ACC112 (cell line): ENCODE measurements around the gene ZNF827.

Source experiments
- H2AFZ ChIP-seq: fragments of 200-600 bp; sonication (generic); one replicate; pipeline ENCODE4 v1.6.0; 2017; ENCODE audit warnings: antibody characterized with exemption, low read length; ENCODE audit not compliant: unreplicated experiment
- H3K27ac ChIP-seq: fragments of 200-600 bp; sonication (generic); 2 replicates; pipeline ENCODE4 v1.5.1; 2014; ENCODE audit warnings: low read depth, mild to moderate bottlenecking, antibody characterized with exemption, low read length, moderate library complexity
- H3K27me3 ChIP-seq: fragments of 200-600 bp; sonication (generic); 2 replicates; pipeline ENCODE4 v1.6.1; 2014; ENCODE audit warnings: mild to moderate bottlenecking, antibody characterized with exemption, low read length, moderate library complexity, mixed read lengths; ENCODE audit not compliant: insufficient read depth
- H3K36me3 ChIP-seq: fragments of 200-600 bp; sonication (generic); 2 replicates; pipeline ENCODE4 v1.6.1; 2016; ENCODE audit warnings: mild to moderate bottlenecking, antibody characterized with exemption, low read length, moderate library complexity, mixed read lengths; ENCODE audit not compliant: insufficient read depth
- H3K4me1 ChIP-seq: fragments of 200-600 bp; sonication (generic); one replicate; pipeline ENCODE4 v1.6.1; 2016; ENCODE audit warnings: low read length, mixed read lengths; ENCODE audit not compliant: insufficient read depth, unreplicated experiment, control insufficient read depth
- H3K4me3 ChIP-seq: fragments of 200-600 bp; sonication (generic); 2 replicates; pipeline ENCODE4 v1.5.1; 2014; ENCODE audit warnings: mild to moderate bottlenecking, low read depth, low read length
- H3K79me2 ChIP-seq: fragments of 200-600 bp; sonication (generic); one replicate; pipeline ENCODE4 v1.6.0; 2016; ENCODE audit warnings: low read length; ENCODE audit not compliant: control insufficient read depth, unreplicated experiment, insufficient read depth

ZNF827 gene

DNA sequence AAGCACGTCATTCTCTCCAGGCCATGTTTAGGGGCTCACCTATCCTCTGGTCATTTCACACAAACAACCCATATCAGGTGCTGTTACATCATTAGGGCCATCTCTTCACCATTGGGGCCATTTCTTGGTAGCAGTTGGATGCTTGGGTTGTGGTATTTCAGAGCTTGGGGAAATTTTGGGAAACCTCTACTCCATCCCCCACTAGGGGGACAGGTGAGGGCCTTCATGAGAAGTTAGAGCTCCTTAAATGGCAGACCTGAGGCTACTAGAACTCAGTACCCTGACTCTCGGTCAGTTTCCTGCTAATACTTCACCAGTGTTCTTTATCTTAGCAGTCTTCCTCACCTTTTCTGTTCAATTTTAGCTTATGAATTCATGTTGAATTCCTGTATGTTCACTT lies 50.2 kb downstream of the ZNF827 start:
- H3K4me1 ChIP-seq, result peaks cover 10% of the 10 kb centered on the region
- no peaks in the 10 kb centered on the region for H3K27me3 ChIP-seq
- H3K79me2 ChIP-seq, result no peaks in the 10 kb centered on the region
- no peak overlapping the region for H3K27ac ChIP-seq
- H2AFZ ChIP-seq, result no peak overlapping the region
- no peaks in the 10 kb centered on the region for H3K36me3 ChIP-seq
- no peak overlapping the region for H3K4me3 ChIP-seq

DNA sequence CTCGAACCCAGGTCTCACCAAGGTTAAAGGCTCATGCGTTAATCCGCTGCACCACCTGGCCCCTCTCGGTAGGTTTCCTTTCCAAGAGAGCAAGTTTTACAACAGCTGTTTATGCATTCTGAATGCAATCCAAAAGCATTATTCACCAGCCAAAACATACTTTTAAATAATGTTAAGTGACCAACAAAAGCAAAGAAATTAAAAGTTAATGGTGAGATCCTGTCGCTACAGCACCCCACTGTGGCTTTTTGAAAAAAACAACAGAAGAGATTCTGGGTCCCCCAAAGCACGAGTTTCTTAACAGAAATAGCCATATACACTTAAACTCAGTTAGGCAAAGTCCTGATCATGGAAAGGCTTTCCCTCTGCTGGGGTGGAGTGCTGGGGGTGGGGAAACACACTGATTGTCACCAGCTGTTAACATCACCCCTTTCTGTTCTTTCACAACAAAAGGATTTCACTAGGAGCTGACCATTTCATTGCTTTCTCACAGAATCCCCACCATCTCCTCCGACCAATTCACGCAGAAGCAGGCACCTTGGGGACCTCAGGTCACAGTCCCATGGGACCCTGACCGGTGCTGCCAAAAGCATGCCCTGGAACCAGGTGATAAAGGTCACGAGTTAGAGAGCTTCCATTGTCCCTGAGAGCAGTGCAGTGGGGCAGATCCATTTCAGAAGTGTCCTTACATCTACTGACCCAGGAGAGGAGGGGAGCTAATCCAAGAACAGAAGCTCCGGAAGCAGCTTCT lies 51.2 kb downstream of the ZNF827 start:
- H3K27me3 ChIP-seq, result no peaks in the 10 kb centered on the region
- no peak overlapping the region for H2AFZ ChIP-seq
- no peak overlapping the region for H3K27ac ChIP-seq
- H3K36me3 ChIP-seq, result no peaks in the 10 kb centered on the region
- H3K4me3 ChIP-seq, result no peak overlapping the region
- peaks cover 10% of the 10 kb centered on the region for H3K4me1 ChIP-seq
- H3K79me2 ChIP-seq, result no peaks in the 10 kb centered on the region

DNA sequence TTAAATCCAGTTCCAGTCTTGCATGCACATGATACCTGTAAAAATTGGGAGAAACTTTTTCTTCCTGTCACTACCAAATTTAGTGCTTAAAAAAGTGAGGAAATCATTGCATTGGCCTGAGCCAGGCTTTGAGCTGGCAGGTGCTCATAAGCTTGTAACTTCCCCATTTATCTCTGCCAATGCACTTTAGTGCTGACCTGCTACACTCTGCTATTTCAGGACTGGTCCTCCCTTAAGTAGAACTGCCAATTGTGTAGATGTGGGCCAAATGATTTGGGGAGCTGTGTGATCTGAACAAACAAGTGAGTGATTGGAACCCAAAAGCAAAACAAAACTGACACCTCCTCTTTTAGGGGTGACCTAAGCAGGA lies 51.8 kb downstream of the ZNF827 start:
- H3K27ac ChIP-seq, result no peak overlapping the region
- no peaks in the 10 kb centered on the region for H3K79me2 ChIP-seq
- no peaks in the 10 kb centered on the region for H3K36me3 ChIP-seq
- H3K4me3 ChIP-seq, result no peak overlapping the region
- no peak overlapping the region for H2AFZ ChIP-seq
- H3K27me3 ChIP-seq, result no peaks in the 10 kb centered on the region
- peaks cover 10% of the 10 kb centered on the region for H3K4me1 ChIP-seq

DNA sequence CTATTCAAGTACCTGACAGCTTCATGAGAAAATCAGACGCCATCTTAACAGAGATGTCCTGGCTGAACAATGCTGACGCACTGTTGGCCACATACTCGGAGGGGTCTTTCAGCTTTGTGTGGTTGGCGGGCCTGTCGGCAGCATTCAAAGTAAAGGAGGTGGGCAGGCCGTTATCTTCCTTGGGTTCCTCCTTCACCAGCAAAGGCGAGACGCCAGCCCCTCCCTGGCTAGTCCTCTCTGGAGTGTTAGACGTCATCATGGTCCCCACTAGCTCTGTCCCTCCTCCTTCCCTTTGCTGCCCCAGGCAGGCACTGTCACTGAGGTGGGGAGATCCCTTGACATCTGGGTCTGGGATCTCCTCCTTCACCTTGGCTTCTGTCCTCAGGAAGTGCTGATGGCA lies 53.0 kb downstream of the ZNF827 start:
- Histone ChIP-seq H2AFZ (no peak overlapping the region), H3K4me3 (no peak overlapping the region), H3K27ac (no peak overlapping the region), H3K4me1 (peaks cover 10% of the 10 kb centered on the region), H3K27me3 (no peaks in the 10 kb centered on the region), H3K36me3 (no peaks in the 10 kb centered on the region), H3K79me2 (no peaks in the 10 kb centered on the region)

DNA sequence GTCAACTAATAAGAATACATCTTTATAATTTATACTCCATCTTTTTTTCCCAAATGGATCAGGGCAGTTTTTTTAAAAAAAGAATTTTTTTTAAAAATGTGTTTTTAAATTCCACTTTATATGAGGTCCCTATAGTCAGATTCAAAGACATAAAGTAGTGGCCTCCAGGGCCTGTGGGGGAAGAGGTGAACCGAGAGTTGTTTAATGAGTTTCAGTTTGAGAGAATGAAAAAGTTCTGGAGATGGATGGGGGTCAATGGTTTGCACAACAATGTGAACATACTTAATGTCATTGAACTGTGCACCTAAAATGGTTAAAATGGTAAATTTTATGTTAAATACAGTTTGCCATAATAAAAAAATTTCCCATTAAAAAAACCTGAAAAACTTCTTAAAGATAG lies 53.8 kb downstream of the ZNF827 start:
- Histone ChIP-seq H3K36me3 (no peaks in the 10 kb centered on the region), H3K79me2 (no peaks in the 10 kb centered on the region), H3K27ac (no peak overlapping the region), H2AFZ (no peak overlapping the region), H3K4me1 (peaks cover 10% of the 10 kb centered on the region), H3K27me3 (no peaks in the 10 kb centered on the region), H3K4me3 (no peak overlapping the region)

DNA sequence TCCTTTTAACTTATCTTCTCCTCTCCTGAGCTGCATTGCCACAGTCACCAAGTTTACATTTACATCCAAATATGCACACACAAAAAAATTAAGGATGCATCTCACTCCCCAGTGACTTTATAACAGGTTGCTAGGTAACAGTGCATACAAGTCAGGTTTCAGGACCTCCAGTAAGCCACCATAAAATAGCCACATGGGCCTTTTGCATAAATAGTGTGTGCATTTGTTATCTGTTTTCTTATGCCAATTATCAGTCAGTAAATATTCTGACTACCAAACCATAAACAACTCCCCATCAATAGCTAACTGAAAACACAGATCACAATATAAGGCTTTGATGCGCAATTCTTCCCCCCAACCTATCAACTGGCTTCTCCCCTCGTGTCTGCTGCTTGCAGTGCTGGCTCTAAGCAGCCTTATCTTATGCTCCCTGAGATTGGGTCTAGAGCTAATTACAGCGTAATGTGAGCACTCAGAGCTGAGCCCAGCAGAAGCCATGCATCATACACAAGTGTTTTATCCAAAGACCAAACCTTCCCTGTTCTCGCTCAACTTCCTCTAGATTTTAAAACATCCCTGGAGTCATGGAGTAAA lies 55.4 kb downstream of the ZNF827 start:
- no peaks in the 10 kb centered on the region for H3K36me3 ChIP-seq
- no peaks in the 10 kb centered on the region for H3K27me3 ChIP-seq
- H2AFZ ChIP-seq, result no peak overlapping the region
- no peak overlapping the region for H3K27ac ChIP-seq
- peaks cover 21% of the 10 kb centered on the region for H3K4me1 ChIP-seq
- H3K79me2 ChIP-seq, result no peaks in the 10 kb centered on the region
- H3K4me3 ChIP-seq, result no peak overlapping the region

DNA sequence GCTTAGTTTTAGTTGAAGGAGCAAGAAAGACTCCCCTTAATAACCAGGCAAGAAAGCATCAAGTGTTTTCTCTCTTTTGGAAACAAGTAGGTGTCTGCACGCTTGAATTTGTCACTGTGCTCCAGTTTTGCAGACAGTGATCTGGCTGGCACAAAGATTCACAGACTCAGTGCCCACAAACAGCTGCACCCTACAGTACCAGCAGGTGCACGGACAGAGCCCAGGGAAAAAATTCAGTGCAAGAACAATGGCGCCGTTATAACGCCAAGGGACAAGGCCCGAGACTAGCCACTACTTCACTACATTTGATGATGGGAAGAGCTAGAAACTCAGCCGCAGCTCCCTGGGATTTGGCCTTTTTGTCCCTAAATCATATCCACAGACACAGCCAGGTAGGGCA lies 56.0 kb downstream of the ZNF827 start:
- no peak overlapping the region for H2AFZ ChIP-seq
- no peaks in the 10 kb centered on the region for H3K27me3 ChIP-seq
- no peak overlapping the region for H3K27ac ChIP-seq
- H3K4me1 ChIP-seq, result peaks cover 19% of the 10 kb centered on the region
- no peaks in the 10 kb centered on the region for H3K79me2 ChIP-seq
- no peak overlapping the region for H3K4me3 ChIP-seq
- H3K36me3 ChIP-seq, result no peaks in the 10 kb centered on the region

DNA sequence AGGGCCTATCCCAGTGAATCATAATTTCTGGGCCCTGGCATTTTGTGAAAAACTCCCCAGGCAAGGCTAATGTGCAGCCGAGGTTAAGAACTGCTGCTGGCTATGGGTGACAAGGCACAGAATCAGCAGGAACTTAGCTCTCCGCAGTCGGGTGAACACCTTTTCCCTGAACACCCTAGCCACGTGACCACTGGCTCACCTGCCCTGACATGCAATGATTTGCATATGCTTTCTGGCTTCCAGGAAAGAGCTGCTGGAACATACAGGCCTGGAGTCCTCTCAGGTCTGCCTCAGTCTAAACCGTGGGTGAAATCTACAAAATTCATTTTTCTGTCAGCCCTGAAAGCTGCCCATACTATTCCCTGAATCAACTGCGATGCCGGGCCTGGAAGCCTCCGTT lies 56.6 kb downstream of the ZNF827 start:
- no peaks in the 10 kb centered on the region for H3K27me3 ChIP-seq
- no peaks in the 10 kb centered on the region for H3K36me3 ChIP-seq
- H3K4me3 ChIP-seq, result no peak overlapping the region
- no peaks in the 10 kb centered on the region for H3K79me2 ChIP-seq
- no peak overlapping the region for H3K27ac ChIP-seq
- H2AFZ ChIP-seq, result no peak overlapping the region
- peaks cover 13% of the 10 kb centered on the region for H3K4me1 ChIP-seq

DNA sequence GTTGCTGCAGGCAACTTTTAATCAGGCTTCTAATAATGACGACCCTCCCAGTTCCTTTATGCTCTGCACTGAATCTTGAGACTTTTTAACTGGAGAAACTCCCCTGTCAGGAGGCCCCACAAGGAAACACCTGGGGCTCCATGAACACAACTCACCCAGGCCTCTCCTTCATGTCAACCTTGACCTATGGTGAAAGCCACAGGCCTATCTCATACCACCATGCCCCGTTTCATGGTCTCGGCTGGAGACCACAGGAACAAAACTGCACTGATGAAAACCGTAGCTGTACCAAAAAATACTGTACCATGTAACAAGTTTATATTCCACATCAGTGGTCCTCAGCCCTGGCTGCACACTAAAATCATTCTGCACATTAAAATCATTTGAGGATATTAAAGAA lies 57.0 kb downstream of the ZNF827 start:
- Histone ChIP-seq H2AFZ (no peak overlapping the region), H3K4me3 (no peak overlapping the region), H3K36me3 (no peaks in the 10 kb centered on the region), H3K79me2 (no peaks in the 10 kb centered on the region), H3K27me3 (no peaks in the 10 kb centered on the region), H3K27ac (no peak overlapping the region), H3K4me1 (peaks cover 11% of the 10 kb centered on the region)

DNA sequence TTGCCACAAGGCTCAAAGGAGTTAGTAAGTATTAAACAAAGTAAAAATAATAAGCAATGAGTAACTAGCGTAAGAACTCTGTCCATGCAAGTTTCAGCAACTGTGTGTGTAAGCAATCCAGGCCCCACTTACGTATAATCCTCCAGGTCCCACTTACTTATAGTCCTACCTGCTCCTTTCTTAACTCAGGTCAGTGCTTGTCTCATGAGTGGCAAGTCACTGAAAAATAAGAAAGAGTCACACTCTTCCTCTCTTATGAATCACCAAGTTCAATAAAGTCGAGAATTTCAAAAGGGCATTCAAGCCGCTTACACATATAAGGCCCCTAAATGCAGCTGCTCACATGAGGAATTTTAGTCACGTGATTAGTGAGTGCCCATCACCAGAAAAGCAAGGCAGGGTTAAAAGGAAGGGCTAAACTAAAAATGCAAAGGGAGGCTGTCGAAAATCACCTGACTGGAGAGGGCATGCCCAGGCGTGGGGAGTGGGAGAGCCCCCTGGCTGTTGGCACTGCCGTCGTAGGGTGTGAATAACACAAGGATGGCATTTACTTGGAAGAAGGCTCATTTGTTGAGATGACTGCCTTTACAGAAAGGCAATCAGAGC lies 58.2 kb downstream of the ZNF827 start:
- no peaks in the 10 kb centered on the region for H3K36me3 ChIP-seq

DNA sequence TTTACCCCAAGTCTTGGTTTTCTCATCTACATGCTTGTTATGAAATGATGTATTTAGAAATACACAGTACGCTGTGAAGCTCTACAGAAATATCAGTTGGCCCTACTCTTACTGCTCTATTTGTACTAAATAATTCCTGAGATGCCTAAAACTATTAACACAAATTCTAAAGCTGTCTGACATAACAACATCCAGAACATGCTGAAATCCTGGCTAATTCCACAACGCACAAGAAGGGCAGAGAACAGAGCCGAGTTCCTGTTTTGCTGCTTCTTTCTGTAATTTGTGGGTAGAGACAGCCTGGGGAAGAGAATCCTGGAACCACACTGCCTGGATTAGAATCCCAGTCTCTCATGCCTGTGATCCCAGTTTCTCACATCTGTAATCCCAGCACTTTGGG lies 59.0 kb downstream of the ZNF827 start:
- no peak overlapping the region for H3K4me3 ChIP-seq
- H3K4me1 ChIP-seq, result peaks cover 11% of the 10 kb centered on the region
- no peaks in the 10 kb centered on the region for H3K36me3 ChIP-seq
- no peak overlapping the region for H3K27ac ChIP-seq
- H3K27me3 ChIP-seq, result no peaks in the 10 kb centered on the region
- H3K79me2 ChIP-seq, result no peaks in the 10 kb centered on the region
- no peak overlapping the region for H2AFZ ChIP-seq

More for the DNA sequence above, 58.2 kb downstream of the ZNF827 start:
- H3K27ac ChIP-seq, result no peak overlapping the region
- no peaks in the 10 kb centered on the region for H3K27me3 ChIP-seq
- no peak overlapping the region for H3K4me3 ChIP-seq
- H3K79me2 ChIP-seq, result no peaks in the 10 kb centered on the region
- H3K4me1 ChIP-seq, result peaks cover 11% of the 10 kb centered on the region
- no peak overlapping the region for H2AFZ ChIP-seq
